ENCODE data around the gene SYTL2. TPM values are rescaled to one million over a fixed set of nuclear protein-coding genes. Genes with fewer than 3 reads are reported as not detected.
A peak's percentile ranks its signal among the peaks of the same experiment; 100 is the strongest.
"Not testable (repeated sequence)": the region's sequence is repeated elsewhere in the genome, so short reads cannot be mapped to it uniquely, and the experiment has no call there.

Gene SYTL2
- total RNA-seq, 6 experiments from 2014 or later, result 4.2 to 14.9 (median 8.7) TPM

DNA sequence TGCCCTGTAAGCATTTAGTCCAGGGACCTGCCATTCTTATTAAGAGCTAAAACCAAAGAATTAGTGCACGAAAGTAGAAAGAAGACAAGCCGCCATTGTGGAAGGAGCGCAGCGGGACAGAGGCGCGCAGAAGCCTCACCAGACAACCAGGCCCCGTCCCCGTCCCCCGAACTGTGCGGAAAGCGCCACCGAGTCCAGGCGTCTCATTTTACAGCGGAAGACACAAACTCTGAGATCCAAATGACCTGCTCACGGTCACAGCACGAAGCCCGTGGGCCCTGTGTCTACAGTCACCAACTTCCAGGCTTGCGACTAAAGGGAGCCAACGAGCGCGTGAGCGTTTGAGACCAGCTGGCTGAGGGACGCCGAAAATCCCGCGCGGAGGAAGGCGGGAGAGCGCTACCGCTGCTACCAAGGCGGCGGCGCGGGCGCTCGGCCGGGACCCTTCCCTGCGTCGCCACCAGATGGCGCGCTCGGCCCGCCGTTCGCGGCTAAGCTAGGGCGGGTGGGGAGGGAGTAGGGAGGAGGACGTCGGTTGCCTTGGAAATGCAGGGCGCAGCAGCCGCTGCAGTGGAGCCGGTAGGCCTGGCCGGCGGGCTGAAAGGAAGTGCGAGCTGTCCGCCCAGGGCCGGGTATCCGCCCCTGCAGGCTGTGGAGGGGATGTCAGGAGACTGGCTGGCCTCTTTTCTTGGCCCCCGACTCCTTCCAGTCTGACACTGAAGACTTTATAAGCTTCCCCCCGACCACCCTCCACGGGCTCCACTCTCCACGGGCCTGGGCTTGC lies 43.8 kb upstream of the SYTL2 start:
- Histone ChIP-seq H3K9me3 (no peaks in the 10 kb centered on the region), H3K4me1 (peaks cover 0 to 5% (median 0%) of the 10 kb centered on the region in 4 donors), H3K27me3 (no peaks in the 10 kb centered on the region), H3K4me3 (peak overlapping the region; percentile 46 to 59 (median 58)), H3K36me3 (no peaks in the 10 kb centered on the region), H3K27ac (peak overlapping the region; percentile 34 to 83 (median 66))
- WGBS (ENCODE audit: insufficient coverage, low coverage, low lambda C conversion rate, missing lambda C conversion rate), result 0% methylated on average over 14 of the region's 62 CpGs
- TF ChIP-seq, protein P1, sequence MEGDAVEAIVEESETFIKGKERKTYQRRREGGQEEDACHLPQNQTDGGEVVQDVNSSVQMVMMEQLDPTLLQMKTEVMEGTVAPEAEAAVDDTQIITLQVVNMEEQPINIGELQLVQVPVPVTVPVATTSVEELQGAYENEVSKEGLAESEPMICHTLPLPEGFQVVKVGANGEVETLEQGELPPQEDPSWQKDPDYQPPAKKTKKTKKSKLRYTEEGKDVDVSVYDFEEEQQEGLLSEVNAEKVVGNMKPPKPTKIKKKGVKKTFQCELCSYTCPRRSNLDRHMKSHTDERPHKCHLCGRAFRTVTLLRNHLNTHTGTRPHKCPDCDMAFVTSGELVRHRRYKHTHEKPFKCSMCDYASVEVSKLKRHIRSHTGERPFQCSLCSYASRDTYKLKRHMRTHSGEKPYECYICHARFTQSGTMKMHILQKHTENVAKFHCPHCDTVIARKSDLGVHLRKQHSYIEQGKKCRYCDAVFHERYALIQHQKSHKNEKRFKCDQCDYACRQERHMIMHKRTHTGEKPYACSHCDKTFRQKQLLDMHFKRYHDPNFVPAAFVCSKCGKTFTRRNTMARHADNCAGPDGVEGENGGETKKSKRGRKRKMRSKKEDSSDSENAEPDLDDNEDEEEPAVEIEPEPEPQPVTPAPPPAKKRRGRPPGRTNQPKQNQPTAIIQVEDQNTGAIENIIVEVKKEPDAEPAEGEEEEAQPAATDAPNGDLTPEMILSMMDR (IDR thresholded peaks at IDR 0.05), result peak; percentile 88 to 97 (median 95)
- TF ChIP-seq POLR2A (IDR thresholded peaks at IDR 0.05), result no peak
- intact Hi-C loops (cut with DNase I), result no loop called here
- ATAC-seq (peak; percentile 99 to 100 (median 100)), DNase-seq (peak; percentile 91 to 94 (median 91))

DNA sequence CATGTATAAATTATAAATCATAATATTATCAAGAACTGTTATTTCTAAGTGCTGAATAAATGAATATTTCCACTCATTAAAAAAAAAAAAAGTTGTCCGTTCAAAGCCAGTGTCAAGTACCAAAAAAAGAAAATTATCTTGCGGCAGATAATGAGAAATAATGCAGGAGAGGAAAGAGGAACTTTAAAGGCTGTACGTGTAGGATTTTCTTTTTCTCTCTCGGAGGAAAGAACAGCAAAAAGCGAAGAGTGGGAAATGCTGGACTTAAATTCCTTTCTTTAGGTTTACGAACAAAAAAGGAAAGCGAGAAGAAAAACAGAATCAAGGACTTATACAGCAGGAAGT lies 43.2 kb upstream of the SYTL2 start:
- TF ChIP-seq, protein P1 (IDR thresholded peaks at IDR 0.05), result no peak
- no peak for TF ChIP-seq POLR2A (IDR thresholded peaks at IDR 0.05)
- Histone ChIP-seq H3K9me3 (no peaks in the 10 kb centered on the region), H3K4me1 (peaks cover 0 to 5% (median 0%) of the 10 kb centered on the region in 4 donors), H3K36me3 (no peaks in the 10 kb centered on the region), H3K27ac (peak overlapping the region in 2 of 3 donors; percentile 66 to 83), H3K27me3 (no peaks in the 10 kb centered on the region), H3K4me3 (peak overlapping the region; percentile 46 to 59 (median 58))
- WGBS (ENCODE audit: insufficient coverage, low coverage, low lambda C conversion rate, missing lambda C conversion rate), result 30% methylated on average over 7 of the region's 7 CpGs
- ATAC-seq (no peak), DNase-seq (no peak)
- intact Hi-C loops (cut with DNase I), result no loop called here

DNA sequence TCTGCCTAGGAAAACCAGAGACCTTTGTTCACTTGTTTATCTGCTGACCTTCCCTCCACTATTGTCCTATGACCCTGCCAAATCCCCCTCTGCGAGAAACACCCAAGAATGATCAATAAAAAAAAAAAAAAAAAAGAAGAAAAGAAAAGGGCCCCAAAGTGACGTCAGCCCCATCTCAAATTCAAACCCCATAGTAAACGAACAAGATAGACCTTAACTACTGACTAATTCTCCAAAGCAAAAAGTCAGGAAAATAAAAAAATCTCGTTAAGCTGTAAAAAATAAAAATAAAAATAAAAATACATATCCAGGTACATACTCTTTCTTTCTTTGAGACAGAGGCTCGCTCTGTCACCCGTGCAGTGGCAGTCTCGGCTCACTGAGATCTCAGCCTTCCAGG lies 42.6 kb upstream of the SYTL2 start:
- H3K9me3 ChIP-seq; H3K4me3 ChIP-seq; H3K36me3 ChIP-seq; ATAC-seq; intact Hi-C loops (cut with DNase I); DNase-seq; H3K27ac ChIP-seq; H3K27me3 ChIP-seq; H3K4me1 ChIP-seq: not testable (repeated sequence)
- 98% methylated on average over 6 of the region's 7 CpGs for WGBS (ENCODE audit: insufficient coverage, low coverage, low lambda C conversion rate, missing lambda C conversion rate)

DNA sequence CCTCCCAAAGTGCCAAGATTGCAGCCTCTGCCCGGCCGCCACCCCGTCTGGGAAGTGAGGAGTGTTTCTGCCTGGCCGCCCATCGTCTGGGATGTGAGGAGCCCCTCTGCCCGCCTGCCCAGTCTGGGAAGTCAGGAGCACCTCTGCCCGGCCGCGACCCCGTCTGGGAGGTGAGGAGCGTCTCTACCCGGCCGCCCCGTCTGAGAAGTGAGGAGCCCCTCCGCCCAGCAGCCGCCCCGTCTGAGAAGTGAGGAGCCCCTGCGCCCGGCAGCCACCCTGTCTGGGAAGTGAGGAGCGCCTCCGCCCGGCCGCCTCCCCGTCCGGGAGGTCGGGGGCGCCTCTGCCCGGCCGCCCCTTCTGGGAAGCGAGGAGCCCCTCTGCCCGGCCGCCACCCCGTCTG lies 41.8 kb upstream of the SYTL2 start:
- intact Hi-C loops (cut with DNase I); ATAC-seq; H3K27me3 ChIP-seq; H3K9me3 ChIP-seq; H3K36me3 ChIP-seq; H3K27ac ChIP-seq; H3K4me1 ChIP-seq; DNase-seq; H3K4me3 ChIP-seq: not testable (repeated sequence)
- no CpG with 5 or more reads among the region's 33 CpGs for WGBS (ENCODE audit: insufficient coverage, low coverage, low lambda C conversion rate, missing lambda C conversion rate)

DNA sequence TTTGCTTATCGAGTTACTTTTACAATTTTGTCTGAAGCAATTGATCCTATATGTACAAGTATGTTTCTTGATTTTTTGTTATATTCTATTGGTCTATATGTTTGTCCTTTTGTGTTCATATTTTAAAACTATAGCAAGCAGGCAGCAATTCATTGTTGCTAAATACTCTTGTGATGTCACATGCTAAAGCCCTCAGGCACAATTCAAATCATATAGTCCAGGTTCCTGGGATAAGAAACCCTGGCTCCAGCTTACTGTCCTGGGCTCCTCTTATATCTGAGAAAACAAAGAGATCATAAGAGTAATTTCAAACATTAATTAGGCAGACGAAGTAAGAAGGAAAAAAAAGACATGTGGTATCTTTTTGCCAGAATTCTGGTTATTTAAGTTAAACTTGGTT lies 37.6 kb upstream of the SYTL2 start:
- Histone ChIP-seq H3K4me3 (no peak overlapping the region), H3K4me1 (no peaks in the 10 kb centered on the region), H3K36me3 (no peaks in the 10 kb centered on the region), H3K27ac (no peak overlapping the region), H3K27me3 (no peaks in the 10 kb centered on the region), H3K9me3 (no peaks in the 10 kb centered on the region)
- 65% methylated on average over 2 of the region's 2 CpGs for WGBS (ENCODE audit: insufficient coverage, low coverage, low lambda C conversion rate, missing lambda C conversion rate)
- ATAC-seq, result no peak
- TF ChIP-seq, protein P1 (IDR thresholded peaks at IDR 0.05), result no peak
- TF ChIP-seq POLR2A (IDR thresholded peaks at IDR 0.05), result no peak
- intact Hi-C loops (cut with DNase I), result no loop called here
- DNase-seq, result no peak

All from right lobe of liver (tissue), 6 donors.